HG03280 (cell line): Measurements from ENCODE around the gene GPATCH11.

ENCODE experiments used
- ATAC-seq: cut with Tn5 transposase; IDR thresholded peaks from one replicate; pipeline ENCODE4 v1.9.1; 2021; ENCODE audit warnings: mild to moderate bottlenecking, moderate library complexity; ENCODE audit not compliant: unreplicated experiment

The GPATCH11 gene

DNA sequence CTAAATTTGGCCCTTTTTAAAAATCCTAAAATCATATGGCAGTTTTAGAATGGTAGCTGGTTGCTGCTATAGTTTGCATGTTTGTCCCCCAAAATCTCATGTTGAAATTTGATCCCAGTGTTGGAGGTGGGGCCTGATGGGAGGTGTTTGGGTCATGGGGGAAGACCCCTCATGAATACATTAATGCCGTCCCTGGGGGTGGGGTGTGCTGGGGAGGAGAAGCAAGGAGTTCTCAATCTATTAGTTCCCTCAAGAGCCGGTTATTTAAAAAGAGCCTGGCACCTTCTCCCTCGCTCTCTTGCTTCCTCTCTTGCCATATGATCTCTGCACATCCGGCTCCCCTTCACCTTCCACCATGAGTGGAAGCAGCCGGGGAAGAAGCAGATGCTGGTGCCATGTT is 20.8 kb downstream of the GPATCH11 start:
- no peak for ATAC-seq

DNA sequence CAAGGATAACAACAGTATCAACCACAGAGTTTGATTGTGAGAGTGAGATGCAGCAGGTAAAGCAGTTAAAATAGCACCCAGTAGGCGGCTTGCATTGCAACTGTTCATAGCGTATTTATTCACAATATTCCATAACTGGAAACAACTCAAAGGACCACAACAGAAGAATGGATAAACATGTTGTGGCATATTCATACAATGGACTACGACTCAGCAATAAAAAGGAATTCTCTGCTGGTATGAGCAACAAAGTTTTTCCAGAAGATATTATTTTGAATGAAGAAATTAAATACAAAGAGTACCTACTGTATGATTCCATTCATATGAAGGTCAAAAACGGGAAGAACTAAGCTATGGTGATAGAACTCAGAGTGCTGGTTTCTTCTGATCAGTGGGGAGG is 25.2 kb downstream of the GPATCH11 start:
- ATAC-seq, result no peak

DNA sequence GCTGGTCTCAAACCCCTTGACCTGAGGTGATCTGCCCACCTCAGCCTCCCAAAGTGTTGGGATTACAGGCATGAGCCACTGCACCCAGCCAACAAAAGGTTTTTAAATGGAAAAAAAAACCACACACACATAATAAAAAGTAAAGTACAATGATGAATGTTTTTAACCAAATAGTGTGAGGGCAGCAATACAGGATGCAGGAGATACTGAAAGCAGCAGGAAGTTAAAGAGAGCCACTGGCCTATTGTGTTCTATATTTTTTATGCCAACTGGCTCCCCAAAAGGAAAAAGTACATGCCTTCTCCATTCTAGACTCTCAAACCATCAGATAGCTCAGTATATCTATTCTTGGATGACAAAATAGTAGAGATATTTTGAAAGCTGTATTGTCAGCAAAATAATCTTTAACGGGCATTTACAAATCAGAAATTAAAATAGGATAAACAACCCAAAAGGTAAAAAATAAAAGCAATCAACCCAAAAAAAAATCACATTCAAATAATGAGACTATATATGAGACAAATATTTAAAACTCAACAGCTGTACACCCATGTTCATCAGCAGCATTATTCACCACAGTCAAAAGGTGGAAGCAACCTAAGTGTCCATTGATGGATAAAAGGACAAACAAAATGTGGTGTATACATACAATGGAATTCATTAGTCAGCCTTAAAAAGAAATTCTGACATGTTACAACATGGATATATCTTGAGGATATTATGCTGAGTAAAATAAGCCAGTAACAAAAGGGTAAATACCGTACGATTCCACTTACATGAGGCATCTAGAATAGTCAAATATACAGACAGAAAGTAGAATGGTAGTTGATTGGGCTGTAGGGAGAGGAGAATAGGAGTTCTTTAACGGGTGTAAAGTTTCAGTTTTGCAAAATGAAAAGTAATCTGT is 26.2 kb downstream of the GPATCH11 start:
- ATAC-seq, result no peak

DNA sequence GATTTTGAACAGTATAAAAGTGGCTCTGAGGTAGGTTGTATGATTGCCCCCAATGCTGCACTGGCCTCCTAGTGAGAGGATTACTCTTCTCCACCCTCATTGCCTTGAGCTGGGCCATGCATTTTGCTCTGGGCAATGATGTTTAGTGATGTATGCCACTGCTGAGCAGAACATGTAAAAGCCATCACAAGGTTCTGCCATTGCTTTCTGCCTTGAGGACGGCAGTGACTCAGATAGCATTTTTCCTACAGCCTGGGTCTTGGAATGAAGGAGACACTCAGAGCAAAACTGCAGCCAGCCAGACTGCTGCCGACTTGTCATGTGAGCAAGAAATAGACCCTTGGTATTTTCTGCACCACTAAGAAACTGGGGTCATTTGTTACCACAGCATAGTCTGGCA is 27.6 kb downstream of the GPATCH11 start:
- no peak for ATAC-seq

DNA sequence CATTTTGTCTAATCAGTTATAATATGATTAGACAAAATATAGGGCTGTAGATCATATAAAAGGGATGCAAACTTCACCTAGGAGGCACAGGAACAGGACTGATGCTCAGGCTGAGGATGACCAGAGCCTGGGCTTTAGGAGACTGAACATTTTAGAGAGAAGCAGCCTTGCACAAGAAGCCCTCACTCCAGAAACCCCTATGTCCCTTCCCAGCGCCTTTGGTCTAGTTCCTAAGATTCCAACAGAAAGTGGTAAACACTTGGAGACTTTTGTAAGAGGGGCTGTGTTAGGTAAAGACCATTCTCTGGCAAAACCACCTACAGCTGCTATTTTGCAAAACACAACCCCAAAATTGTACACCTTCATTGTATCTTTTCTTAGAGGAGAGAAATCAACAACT is 33.2 kb downstream of the GPATCH11 start:
- no peak for ATAC-seq

DNA sequence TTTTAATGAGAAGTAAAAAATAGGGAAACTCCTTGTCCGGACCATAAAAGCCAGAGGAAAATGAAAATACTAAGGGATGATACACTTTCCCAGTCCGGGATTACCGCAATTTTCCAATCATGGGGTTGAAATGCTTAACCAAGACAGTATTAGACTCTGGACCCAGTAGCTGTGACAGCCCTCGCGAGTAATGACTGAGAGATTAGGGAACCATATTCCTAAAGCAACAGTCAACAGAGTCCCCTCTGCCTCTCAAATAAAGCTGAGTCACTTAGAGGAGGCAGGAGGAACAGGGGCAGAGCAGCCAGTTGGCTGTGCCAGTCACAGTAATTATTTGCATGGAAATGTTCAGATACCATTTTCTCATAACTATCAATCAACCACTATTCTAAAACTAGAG is 34.8 kb downstream of the GPATCH11 start:
- no peak for ATAC-seq

DNA sequence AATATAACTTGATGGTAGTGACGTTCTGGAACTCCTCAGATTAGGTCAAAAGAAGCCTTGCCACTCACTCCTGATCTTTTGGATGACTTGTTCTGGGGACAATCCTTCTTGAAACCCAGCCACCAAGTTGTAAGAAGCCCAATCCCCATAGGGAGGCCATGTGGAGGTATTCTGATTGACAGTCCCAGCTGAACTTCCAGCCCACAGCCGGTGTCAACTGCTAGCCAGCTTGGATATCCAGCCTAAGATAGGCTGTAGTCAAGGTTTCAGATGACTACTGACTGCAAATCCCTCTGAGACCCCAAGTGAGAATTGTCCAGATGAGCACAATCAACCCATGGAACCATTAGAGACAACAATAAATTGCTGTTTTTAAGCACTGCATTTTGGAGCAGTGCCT is 41.1 kb downstream of the GPATCH11 start:
- no peak for ATAC-seq

DNA sequence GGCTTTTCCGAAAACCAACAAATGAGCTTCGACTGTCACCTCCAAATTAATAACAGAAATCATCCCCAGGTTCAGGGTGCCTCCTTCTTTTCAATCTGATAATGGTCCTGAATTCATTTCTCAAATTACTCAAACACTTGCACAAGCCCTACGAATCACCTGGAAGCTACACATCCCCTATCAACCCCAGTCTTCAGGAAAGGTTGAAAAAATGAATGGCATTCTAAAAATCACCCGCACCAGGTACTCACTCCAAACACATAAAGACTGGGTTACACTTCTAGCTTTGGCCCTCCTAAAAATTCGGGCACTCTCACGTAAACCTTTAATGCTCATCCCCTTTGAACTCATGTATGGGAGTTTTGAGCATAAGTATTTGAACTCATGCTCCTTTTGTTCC is 48.6 kb downstream of the GPATCH11 start:
- no peak for ATAC-seq

DNA sequence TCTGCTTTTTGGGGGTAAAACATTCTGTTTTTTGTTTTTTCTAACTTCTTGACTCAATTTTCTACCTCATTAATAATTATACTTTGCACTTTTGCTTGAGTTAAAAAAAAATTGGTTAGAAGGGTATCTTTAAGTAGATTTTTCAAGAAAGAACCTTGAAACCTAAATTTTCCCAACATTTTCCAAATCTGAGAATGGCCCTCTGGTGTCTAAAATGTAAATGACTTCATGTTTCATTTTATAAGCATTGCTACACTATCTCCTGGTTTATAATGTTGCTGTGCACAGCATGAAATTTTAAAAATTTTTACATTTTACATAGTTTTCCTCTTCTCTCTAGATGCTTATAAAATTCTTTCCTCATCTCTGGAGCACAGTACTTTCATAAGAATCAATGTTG is 58.2 kb downstream of the GPATCH11 start:
- no peak for ATAC-seq

DNA sequence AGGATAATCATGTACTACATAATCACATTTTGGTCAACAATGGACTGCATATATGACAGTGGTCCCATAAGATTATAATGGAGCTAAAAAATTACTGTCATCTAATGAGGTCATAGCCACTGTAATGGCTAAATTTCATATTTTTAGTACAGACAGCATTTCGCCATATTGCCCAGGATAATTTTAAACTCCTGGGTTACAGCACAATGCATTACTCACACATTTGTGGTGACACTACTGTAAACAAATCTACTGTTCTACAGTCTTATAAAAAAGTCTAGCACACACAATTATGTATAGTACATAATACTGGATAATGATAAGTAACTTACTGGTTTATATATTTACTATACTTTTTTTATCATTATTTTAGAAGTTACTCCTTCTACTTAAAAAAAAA is 59.7 kb downstream of the GPATCH11 start:
- no peak for ATAC-seq

DNA sequence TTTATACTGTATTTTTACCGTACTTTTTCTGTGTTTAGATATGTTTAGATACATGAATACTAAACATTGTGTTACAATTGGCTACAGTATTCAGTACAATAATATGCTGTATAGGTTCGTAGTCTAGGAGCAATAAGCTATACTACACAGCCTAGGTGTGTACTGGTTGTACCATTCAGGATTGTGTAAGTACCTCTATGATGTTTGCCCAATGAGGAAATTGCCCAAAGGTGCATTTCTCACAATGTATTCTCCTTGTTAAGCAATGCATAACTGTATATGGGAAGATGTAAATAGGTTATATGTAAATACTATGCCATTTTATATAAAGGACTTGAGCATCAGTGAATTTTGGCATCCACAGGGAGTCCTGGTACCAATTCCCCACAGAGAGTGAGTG is 61.7 kb downstream of the GPATCH11 start:
- ATAC-seq, result no peak

DNA sequence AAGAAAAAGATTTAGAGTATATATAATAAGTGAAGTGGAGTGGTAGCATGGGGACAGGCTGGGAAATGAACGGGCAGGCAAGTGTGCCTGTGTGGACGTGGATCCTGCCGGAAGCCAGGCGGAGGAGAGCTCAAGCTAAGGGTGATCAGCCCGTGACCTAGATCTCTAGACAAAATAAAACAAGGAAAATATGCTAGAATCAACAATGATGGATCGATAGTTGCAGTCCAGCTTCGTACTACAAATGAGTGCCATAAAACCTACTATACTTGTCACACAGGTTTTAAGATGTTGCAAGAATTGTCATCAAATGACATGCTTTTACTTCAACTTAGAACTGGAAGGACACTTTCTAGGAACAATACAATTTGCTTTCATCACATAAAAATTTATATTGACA is 64.0 kb downstream of the GPATCH11 start:
- no peak for ATAC-seq
